Activated CD8-positive, alpha-beta memory T cell treated with anti-CD3 and anti-CD28 coated beads, Interleukin-2, amount 50 U/mL, for 4 hours (primary cell): ENCODE data around the gene UBR2.
"Not testable (repeated sequence)": the region's sequence is repeated elsewhere in the genome, so short reads cannot be mapped to it uniquely, and the experiment has no call there.

ENCODE experiments used
- DNase-seq: peaks from one replicate; pipeline ENCODE4 v3.0.0-alpha.2; 2020

UBR2 gene

DNA sequence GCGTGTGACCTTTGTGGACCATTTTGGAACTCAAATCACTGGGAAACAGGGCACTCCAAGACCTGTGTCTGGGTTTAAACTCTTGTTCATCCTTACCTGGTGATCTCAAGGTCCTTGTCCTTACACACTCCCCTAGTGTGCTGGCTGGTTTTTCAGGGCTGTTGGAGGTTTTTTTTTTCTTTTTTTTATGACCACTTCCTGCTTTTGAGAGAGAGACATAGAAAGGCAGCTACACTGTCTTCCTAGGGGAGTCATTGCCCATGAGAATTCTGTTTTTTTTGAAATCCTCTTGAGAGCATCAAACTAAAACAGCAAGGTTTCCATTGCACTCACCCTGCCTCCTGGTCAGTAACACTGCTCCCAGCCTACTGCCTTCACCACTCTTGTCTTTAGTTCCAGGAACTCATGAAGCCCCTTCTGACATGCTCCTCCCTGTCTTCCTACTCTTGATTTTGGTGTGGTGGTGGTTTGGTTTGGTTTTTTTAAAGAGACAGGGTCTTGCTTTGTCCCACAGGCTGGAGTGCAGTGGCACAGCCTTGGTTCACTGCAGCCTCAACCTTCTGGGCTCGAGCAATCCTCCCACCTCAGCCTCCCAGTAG, 130.0 kb downstream of the UBR2 start:
- DNase-seq, result no peak

DNA sequence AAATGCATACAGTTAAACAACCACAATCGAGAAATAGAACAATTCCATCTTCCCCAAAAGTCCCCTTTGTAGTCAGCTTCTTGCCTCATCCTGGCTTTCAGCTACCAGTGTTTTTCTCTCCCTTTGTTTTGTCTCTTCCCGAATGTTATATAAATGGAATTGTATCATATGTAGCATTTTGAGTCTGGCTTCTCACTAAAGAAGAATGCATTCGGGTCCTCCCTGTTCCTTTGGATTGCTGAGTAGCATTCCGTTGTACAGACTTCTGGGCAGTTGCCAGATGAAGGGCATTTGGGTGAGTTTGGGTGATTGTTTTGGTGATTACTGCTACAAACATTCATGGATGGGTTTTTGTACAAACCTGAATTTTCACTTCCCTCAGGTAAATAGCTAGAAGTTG, 130.8 kb downstream of the UBR2 start:
- DNase-seq, result no peak

DNA sequence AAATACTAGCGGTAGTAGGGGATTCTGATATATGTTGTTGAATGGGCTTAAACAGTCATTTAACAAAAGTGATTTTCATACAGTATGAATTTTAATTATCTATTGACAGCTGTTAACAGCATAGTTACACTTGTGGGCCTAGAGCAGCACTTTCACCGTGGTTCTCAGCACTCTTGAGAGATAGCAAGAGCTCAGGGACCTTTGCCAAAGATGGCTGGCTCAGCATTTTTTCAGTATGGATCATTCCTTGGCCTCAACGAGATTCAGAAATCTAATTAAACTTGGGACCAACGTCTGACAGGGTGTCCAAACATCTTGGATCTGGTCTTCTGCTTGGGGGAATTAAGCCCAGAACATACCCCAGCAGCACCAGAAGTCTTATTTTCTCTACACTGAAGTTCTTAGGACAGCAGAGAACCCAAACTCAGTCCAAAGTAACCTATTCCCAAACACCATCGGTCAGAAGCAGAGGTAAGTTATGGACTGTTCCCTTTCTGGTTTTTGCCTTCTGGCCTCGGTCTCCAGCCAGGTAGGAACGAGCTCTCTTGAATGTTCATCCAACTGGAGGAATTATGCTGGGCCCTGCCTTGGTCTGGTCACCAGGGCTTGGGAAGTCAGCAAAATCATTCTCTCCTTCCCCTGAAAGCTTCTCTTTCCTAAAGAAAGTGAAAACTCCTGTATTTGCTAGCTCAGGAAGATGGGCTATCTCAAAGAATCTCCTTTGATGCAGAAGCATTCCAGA, 132.9 kb downstream of the UBR2 start:
- no peak for DNase-seq

DNA sequence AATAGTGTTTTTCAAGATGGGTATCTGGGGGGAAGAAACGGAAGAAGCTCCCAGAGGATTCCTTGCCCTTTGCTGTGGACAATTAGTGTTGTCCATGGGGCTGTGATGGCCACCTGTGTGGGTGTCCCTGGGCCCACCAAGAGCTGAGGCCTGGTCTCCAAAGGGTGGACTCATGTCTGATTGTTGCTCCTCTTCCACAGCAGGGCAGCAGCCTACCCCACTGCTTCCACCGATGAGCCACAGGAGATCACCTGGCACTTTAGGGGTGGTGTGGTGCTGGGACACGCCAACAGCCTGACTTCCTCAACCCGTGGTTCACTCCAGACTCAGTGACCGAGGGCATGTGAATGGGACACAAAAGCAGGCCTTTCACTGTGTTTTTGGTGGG, 133.4 kb downstream of the UBR2 start:
- no peak for DNase-seq

DNA sequence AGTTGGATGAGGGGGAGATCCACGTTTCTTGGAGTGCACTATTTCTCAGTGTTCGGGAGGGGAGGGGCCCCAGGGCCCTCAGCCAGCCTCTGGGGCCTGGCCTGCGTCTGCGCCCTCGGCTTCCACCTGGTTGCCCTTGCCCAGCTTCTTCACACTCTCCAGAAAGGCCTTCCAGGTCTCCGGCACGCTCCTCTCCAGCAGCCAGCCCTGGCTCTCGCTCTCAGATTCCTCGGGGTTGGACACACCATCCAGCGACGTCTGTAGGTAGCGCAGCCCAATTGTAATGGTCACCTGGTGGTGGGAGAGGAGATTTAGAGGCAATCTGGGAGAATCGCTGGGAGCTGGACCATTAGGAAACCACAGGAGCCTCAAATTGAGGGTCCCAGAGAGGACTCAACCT, 134.4 kb downstream of the UBR2 start:
- DNase-seq, result no peak

DNA sequence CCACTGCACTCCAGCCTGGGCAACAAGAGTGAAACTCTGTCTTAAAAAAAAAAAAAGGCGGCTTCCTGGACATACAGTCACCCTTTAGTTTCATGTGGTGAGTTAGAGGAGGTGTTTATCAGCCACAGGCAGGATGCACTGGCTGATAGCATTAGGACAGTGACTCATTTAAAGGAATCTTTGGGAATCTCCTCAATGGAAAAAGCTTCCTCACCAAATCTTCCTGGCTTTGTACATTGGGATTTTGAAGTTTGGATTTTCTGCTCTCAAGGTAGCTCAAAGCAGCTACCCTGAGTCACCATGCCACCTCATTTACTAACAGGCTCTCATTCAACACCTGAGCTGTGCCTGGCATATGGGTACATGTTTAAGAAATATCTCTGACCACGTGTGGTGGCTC, 138.4 kb downstream of the UBR2 start:
- DNase-seq, result no peak

DNA sequence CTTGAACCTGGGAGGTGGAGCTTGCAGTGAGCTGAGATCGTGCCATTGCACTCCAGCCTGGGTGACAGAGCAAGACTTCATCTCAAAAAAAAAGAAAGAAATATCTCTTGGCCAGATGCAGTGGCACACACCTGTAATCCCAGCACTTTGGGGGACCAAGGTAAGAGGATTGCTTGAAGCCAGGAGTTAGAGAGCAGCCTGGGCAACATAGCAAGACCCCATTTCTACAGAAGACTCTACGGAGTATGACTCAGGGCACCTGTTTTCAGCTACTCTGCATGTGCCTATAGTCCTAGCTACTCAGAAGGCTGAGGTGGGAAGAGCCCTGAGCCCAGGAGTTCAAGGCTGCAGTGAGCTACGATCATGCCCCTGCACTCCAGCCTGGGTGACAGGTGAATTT, 139.0 kb downstream of the UBR2 start:
- not testable (repeated sequence) for DNase-seq

DNA sequence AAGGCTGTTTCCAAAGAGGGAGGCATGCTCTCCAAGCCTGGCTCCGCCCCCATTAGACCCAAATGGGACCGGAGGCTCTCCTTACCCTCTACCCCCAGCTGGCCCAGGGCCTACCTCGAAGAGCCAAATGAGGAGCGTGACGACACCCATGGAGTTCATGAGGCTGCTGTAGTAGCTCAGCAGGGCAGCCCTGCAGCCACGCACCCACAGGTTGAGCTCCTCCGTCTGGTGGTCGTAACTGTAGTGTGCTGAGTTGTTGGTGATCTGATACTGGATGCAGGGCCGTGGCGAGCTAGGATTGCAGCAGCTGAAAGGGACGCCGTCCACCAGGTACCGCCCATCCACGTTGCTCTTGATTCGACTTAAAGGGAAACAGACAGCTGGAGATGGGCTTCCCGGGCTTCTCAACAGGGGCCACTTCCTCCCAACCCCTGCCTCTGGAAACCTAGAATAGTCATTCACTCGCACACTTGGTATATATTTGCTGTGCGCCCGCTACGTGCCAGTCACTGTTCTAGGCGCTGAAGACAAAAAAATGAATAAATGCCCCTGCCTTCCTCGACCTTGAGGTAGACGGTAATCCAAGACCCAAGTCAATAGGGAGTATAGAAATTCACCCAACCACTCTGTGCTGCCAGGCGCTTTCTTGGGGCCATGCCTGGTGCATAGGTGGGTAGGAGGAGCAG, 140.6 kb downstream of the UBR2 start:
- no peak for DNase-seq

DNA sequence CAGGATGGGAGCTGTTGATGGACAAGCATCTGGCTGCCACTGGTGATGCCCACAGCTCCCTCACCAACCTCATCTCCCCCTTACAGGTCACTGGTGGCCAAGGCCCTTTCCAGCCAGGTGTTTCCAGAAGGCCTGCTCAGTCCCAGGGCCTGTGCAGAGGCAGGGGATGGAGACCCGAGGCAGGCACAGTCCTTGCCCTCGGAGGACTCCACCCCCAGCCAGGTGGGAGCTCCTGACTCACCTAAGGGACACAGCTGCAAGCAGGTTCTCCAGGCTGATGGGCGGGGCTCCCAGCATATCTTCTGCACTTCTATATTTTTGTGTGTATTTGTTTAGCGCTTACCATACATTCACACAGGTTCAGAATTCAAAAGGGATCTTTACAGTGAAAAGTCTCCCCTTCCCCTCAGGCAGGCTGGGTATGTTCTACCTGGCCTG, 141.1 kb downstream of the UBR2 start:
- DNase-seq, result no peak

DNA sequence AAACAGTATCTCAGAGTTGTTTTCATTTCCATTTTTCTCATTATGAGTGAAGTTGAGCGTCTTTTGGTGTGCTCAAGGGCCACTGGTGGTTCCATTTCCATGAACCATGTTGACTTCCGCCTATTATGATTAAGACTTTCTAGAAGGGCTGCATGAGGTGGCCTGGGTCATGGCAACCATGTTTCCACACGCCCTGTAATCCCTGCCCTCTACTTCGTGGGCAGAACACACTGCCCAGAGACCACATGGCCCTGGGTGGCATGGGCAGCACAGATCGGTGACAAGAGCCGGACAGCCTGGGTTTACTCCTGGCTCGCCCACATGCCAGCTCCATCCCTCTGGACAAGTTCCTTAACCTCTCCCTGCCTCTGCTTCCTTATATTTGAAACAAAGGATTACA, 143.8 kb downstream of the UBR2 start:
- DNase-seq, result no peak

DNA sequence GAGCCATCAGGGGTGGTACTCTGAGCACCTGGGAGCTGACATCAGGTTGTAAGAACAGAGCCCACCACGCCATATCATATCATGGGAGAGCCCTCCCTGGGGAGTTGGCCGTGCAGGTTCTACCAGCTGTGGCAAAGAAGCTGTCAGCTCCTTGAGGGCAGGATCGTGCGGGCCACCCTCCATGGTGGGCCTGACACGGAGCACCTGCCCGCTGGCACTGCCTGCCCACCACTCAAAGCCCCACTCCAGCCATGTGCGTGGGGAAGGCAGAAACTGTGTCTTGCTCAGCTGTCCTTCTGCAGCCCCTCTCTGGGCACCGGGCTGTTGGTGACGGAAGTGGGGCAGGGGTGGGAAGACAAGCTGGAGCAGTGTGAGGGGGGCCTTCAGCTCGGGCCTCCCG, 144.3 kb downstream of the UBR2 start:
- DNase-seq, result no peak

DNA sequence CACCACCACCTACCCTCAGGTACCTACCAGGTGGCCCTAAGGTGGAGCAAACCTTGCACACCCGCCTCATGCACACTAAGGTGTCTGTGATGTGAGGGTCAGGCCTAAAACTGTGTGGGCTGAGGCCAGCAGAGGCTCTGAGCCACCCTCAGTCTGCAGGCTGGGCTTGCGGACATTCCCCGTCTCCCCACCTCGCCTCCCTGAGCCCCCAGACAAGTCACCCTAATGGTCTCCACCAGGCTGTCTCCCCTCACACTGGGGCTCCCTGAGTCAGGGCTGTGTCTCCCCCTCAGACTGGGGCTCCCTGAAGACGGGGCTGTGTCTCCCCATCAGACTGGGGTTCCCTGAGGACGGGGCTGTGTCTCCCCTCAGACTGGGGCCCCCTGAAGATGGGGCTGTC, 146.0 kb downstream of the UBR2 start:
- no peak for DNase-seq

DNA sequence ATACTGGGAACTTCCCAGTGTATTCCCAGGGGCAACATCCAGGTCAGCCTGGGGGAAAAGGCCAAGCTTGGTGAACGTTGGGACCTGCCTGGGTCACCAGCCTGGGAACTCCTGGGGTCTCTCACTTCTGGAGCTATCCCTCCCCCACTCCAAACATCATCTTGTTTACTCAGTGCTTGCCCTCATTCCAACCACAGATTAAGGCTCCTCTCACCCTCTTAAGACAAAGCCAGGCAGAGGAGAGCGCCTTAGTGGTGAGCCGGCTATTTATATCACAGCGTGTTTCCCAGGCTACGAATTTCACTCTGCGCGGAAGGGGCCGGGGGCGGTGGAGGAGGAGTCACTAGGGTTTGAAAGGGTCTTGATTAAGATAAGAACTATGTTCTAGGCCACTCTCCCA, 146.5 kb downstream of the UBR2 start:
- DNase-seq, result no peak

DNA sequence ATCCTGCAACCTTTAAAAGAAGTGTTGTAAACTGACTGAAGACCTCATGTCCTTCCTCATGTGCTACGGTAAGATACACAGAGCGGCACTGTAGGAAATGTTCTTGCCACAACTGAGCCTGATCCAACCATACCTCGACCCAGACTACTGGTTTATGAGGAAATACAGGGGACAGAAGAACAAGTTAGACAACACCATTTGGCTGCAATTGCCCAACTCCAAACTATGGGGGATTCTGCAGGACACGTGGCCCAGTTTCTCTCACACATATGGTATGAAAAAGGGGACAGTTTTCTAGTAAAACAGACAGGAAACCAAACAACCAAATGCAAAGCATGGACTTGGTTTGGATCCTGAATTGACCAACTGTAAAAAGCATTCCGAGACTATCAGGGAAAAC, 148.1 kb downstream of the UBR2 start:
- no peak for DNase-seq

DNA sequence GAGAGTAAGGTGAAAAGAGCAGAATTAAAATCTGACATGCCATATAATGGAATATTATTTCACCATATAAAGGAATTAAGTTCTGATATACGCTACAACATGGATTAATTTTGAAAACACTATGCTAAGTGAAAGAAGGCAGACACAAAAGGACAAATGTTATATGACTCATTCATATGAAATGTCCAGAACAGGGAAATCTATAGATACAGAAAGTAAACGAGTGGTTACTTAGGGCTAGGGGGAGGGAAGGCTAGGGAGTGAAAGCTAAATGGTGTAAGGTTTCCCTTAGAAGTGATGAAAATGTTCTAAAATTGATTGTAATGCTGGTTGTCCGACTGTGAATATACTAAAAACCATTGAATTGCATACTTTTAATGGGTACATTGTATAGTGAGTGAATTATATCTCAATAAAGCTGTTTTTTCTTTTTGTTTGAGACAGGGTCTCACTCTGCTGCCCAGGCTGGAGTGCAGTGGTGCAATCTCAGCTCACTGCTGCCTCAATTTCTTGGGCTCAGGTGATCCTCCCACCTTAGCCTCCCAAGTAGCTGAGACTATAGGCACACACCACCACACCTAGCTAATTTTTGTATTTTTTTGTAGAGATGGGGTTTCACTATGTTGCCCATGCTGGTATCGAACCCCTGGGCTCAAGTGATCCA, 150.4 kb downstream of the UBR2 start:
- no peak for DNase-seq

DNA sequence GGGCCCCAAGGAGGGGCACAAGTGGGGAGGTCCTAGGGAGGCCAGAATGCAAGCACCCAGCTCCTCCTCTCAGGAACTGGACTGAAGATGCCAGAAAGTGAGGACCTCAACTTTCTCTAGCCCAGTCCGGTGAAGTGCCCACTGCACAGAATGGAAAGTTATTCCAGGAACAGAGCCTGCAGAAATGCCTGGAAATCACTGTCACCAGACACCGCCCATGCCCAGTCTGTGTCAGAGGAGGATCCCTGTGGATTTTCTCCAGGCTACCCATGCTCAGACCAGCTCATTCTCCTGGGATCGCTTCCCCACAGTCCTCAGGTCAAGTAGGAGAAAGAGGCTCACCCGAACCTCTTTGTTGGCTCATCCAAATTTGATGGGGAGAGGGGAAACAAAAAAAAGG, 152.0 kb downstream of the UBR2 start:
- no peak for DNase-seq

DNA sequence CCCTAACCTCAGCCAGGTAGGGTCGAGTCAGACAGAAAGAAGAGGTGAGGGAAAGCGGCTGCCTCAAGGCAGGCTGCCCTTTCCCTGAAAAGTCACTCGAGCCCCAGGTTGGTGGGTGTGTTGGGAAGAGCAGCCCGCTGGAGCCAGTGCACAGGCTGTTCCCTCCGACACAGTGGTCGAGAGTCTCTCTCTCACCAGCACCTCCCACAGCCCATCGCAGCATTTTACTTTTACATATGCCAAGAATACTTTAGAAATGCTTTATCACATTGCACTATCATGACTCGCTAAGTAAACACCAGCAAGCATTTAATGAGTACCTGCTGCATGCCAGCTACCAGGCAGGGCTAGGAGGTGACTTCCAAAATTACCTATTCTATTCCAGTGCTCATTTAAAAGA, 156.9 kb downstream of the UBR2 start:
- DNase-seq, result no peak

DNA sequence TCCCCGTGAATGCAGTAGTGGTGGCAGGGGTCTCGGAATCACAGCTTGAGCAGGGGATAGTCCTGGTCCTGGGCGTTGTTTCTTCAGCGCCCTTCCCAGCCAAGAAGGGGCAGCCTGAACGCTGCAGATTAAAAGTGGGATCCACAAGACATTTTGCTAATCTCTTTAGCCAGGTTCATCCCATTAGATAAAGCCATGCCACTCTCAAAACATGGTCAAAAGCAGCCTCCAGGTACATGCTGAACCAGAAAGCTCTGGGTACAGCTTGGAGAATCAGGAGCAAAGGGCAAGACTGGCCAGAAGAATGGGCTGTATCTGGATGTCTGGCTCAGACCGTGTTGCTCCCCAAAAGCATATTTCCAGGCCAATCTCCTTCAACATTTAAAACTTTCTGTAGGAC, 158.7 kb downstream of the UBR2 start, which contains the start of gene PRPH2:
Gene PRPH2 (minus strand): TSS at position 101 of the 400 bp plus-strand sequence. CDS start 263 bp downstream, outside the sequence.
- DNase-seq, result no peak

DNA sequence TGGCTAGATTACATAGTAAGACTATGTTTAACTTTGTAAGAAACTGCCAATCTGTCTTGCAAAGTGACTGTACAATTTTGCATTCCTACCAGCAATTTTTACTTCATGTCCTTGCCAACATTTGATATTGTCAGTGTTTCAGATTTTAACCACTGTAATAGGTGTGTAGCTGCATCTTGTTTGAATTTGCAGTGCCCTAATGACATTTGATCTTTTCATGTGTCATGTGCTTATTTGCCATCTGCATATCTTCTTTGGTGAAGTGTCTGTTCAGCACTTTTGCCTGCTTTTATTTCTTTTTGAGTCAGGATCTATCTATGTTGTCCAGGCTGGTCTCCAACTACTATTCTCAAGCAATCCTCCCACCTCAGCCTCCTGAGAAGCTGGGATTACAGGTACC, 161.0 kb downstream of the UBR2 start:
- no peak for DNase-seq

DNA sequence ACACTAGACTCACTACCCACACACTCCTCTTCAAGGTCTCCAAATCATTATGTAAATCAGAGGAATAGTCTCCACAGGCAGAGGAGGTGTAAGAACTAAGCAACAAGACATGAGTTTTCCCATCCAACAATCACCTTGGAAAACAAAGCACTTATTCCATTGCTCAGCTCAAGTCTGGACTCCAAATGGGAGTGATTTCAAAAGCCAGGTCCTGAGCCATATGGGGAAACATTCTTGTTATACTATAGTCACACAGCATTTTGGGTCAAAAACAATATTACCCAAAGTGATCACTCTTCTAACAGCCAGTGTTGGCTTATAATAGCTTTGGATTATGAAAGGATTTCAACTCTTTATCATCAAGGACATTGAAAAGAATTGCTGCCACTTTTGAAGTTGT, 162.2 kb downstream of the UBR2 start:
- DNase-seq, result no peak

DNA sequence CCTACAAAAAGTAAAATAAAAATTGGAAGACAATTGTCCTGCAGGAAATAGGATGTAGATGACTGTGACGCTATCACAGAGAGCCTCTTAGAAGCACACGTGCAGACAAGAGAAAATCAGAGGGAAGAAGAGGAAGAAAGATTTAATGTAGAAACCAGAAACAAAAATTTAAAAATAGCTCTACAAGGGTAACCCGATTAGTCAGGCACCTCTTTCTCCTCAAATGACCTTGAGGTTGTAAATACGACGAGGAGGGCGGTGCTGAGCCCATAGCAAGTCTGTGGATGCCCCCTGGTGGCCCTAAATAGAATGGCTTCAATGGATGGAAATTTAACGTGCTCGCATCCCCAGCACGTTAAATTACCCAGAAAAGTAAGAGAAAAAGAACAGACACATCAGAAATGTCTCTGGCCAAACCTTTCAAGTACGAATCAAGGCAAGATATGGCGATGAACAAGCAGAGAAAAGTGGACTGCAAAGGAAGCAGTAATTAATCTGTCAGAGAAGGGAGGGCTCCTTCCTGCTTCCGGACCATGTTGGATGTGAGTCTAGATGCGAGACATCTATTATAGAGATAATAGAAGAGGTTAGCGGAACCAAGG, 162.8 kb downstream of the UBR2 start:
- peak; percentile 71 for DNase-seq

DNA sequence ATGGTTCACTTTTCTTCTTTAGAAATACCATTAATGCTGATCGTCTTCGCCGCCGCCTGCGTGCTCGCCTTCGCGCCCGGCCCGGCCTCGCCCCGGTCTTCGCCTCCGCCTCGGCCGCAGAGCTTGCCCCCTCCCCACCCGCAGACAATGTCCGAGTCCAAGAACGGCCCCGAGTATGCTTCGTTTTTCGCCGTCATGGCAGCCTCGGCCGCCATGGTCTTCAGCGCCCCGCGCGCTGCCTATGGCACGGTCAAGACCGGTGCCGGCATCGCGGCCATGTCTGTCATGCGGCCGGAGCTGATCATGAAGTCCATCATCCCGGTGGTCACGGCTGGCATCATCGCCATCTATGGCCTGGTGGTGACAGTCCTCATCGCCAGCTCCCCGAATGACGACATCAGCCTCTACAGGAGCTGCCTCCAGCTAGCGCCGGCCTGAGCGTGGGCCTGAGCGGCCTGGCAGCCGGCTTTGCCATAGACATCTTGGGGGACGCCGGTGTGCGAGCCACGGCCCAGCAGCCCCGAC, 163.3 kb downstream of the UBR2 start:
- peak; percentile 22 for DNase-seq

DNA sequence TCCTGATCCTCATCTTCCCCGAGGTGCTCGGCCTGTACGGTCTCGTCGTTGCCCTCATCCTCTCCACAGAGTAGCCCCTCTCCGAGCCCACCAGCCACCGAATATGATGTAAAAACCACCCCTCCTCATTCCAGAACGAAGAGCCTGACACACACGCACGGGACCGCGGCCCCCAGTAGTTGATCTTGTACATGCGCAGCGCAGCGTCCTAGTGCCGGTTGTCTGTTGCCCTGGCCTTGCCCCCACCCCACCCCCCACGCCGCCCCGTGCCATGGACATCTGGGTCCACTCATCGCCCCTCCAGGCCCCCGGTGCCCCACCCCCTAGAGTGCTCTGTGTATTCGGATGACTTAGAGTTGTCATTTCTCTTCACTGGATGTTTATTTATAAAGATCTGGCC, 163.8 kb downstream of the UBR2 start:
- no peak for DNase-seq
